CD4-positive, alpha-beta T cell treated with Interleukin-12 subunit alpha and Interleukin-12 subunit beta, for 1 hour (primary cell): Measurements from ENCODE around the gene ENTPD7.
"Not testable (repeated sequence)": the region's sequence is repeated elsewhere in the genome, so short reads cannot be mapped to it uniquely, and the experiment has no call there.

ENCODE experiments used
- DNase-seq: peaks from one replicate; pipeline ENCODE4 v3.0.0-alpha.2; 2020

ENTPD7 gene

GRCh38 chr10:99695761-99696160 lies 36.5 kb downstream of the ENTPD7 start:
- no peak for DNase-seq

- no peak for DNase-seq
Observed at GRCh38 chr10:99698504-99699080, 39.3 kb downstream of the ENTPD7 start.

GRCh38 chr10:99700649-99701048 lies 41.3 kb downstream of the ENTPD7 start:
- DNase-seq, result no peak

- no peak for DNase-seq
Observed at GRCh38 chr10:99708428-99709012, 49.2 kb downstream of the ENTPD7 start.

GRCh38 chr10:99709480-99710229 lies 50.3 kb downstream of the ENTPD7 start:
- DNase-seq, result no peak

- peak; percentile 39 for DNase-seq
Observed at GRCh38 chr10:99711129-99711719, 51.9 kb downstream of the ENTPD7 start.

GRCh38 chr10:99714446-99714845 lies 55.1 kb downstream of the ENTPD7 start:
- no peak for DNase-seq

- DNase-seq, result no peak
Observed at GRCh38 chr10:99720387-99720786, 61.1 kb downstream of the ENTPD7 start.

GRCh38 chr10:99730026-99730425 lies 70.7 kb downstream of the ENTPD7 start:
- no peak for DNase-seq

- DNase-seq, result no peak
Observed at GRCh38 chr10:99731306-99732032, 72.2 kb downstream of the ENTPD7 start.

GRCh38 chr10:99732033-99732842 lies 72.9 kb downstream of the ENTPD7 start, which contains the start of the genes COX15 and CUTC:
Gene COX15, minus strand, starts transcription at chr10:99732127. Its CDS starts 78 bp downstream, at chr10:99732049.
Gene CUTC, plus strand, starts transcription at chr10:99732234. Its CDS starts 115 bp downstream, at chr10:99732349.
- peak; percentile 95 for DNase-seq

GRCh38 chr10:99733366-99733765 lies 74.1 kb downstream of the ENTPD7 start:
- DNase-seq, result no peak

GRCh38 chr10:99734111-99734510 lies 74.8 kb downstream of the ENTPD7 start:
- DNase-seq, result not testable (repeated sequence)

GRCh38 chr10:99740260-99740659 lies 81.0 kb downstream of the ENTPD7 start:
- no peak for DNase-seq

- no peak for DNase-seq
Observed at GRCh38 chr10:99740933-99741559, 81.7 kb downstream of the ENTPD7 start.

GRCh38 chr10:99742254-99742653 lies 82.9 kb downstream of the ENTPD7 start:
- DNase-seq, result no peak

- DNase-seq, result no peak
Observed at GRCh38 chr10:99742701-99743100, 83.4 kb downstream of the ENTPD7 start.

- DNase-seq, result no peak
Observed at GRCh38 chr10:99743841-99744240, 84.5 kb downstream of the ENTPD7 start.

GRCh38 chr10:99746166-99746565 lies 86.9 kb downstream of the ENTPD7 start:
- DNase-seq, result not testable (repeated sequence)

GRCh38 chr10:99748823-99749451 lies 89.6 kb downstream of the ENTPD7 start:
- no peak for DNase-seq

- DNase-seq, result no peak
Observed at GRCh38 chr10:99750641-99751040, 91.3 kb downstream of the ENTPD7 start.
